GM12873 (cell line): Measurements from ENCODE around the gene SOBP.

Experiments used
- CTCF ChIP-seq: IDR thresholded peaks from 2 replicates; pipeline ENCODE4 v1.5.1; 2012; ENCODE audit warnings: low read depth, mild to moderate bottlenecking, moderate library complexity, low read length, control low read depth; ENCODE audit not compliant: insufficient read depth; ENCODE audit errors: missing control alignments

Gene SOBP

DNA sequence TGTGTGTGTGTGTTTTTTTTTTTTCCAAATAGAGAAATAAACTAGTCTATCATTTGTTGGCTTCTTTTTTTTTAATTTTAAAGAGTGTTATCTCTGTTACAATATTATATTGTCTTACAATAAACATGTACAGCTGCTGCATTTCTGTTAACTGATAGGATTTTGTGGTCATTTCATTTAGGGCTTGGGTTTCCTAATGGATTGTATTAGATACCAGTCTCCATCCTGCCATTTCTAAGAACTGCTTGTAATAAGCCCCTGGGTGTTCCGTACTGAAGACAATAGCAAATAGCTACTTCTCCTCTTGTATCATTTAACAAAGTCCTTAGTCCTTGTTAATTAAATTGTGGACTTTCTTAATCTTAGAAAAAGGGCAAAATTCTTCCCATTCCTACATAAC is 45.7 kb downstream of the SOBP start:
- no peak for TF ChIP-seq CTCF

DNA sequence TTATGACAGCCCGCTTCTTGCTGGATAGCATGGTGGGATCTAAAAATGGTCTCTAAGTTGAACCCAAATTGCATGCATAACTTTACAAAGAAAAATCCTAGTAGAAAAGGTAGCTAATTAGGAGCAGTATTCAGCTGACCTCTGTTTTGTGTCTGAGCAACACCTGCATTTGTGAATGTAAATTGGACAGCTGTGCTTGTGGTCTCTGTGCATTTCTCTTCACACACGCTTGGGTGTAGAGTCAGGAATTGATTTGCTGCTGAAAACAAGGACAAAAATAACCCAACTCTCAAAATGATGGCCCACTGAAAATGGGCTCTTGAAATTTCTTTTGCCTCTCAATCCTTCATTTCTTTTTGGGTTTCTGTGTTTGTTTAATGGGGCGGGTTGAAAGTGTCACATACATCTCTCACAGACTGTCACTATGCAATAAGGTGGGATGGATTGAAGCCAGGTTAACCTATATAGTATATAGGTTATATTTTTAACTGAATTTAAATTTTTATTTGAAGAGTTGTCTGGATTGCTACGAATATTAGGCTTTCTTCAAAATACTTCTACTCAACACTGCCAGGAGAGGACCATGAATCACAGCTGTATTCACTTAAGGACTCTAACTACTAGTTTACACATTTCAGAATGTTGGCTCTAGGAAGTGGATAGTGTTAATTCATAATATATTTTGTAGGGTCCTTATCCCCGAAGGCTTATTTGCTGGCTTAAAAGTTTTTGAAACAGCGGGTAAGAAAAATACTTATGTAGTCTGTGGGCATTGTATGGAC is 46.5 kb downstream of the SOBP start:
- TF ChIP-seq CTCF = no peak

DNA sequence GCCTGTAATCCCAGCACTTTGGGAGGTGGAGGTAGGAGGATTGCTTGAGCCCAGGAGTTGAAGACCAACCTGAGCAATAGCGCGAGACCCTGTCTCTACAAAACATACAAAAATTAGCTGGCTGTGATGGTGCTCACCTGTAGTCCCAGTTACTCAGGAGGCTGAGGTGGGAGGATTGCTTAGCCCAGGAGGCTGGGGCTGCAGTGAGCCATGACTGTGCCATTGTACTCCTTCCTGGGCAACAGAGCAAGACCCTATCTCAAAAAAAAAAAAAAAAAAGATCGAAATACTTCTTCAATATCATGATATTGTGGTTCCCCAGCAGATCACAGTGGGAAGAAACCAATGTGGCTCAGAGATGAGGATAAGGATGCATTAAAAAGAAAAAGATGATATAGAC is 47.6 kb downstream of the SOBP start:
- TF ChIP-seq CTCF = no peak

DNA sequence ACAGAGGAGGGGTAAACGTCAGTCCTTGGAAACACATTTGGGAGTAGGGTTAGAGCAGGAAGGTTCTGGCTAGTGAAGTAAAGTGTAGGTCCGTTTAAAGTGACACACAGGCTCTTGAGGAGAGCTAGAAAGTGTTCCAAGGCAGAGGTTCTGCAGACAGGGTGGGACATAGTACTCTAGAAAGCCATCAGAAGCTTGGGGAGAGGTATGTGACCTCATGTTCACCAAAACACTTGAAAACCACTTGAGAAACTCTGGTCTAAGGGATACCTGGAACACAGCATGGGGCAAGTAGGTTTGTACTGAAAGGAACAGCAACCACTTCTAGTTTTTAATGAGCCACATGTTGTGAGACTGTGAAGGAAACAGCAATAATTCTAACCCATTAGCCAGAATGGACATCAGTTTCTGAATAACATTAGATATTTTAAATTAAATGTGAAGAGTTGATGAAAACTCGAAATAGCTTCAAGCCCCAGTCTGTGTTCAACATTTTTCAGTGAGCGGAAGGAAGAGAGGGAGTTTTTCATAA is 49.0 kb downstream of the SOBP start:
- no peak for TF ChIP-seq CTCF

DNA sequence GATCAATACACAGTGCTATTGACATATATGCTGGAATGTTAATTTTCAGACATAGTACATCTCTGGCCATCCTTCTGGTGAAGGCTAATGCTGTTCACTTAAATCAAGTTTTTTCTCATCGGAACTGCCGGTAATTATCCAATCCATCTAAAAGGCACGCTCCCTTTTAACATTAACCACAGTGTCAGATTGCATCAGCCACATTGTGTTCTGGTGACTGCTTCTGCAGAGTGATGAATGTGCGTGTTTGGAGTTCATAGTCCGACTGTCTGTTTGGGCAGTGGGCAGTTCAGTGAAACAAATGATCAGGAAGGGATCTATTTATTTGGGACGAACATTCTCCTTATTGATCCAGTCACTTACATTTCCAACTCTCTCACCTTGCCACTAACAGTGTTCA is 49.5 kb downstream of the SOBP start:
- no peak for TF ChIP-seq CTCF

GRCh38 chr6:107539849-107540464 is 50.0 kb downstream of the SOBP start:
- no peak for TF ChIP-seq CTCF

DNA sequence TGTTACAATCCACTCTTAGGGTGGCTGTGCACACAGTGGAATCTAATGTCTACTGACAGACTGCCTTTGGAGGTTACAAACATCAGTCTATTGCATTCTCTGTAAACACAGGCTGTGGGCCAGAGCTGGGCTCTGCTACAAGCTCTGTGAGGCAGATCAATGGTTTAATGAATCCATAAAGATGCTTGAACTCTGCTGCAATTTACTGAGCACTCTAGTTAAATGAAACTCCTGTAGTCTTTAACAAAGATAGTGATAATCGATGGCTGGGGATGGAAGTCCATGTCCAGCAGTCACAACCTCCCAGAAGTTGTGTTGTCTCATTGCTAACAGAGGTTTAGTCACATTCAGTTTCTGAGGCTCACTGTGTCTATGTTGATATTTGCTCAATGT is 50.5 kb downstream of the SOBP start:
- TF ChIP-seq CTCF = no peak
